Osteocyte (in vitro differentiated cells): ENCODE data around the gene CCL25. TPM values are rescaled to one million over a fixed set of nuclear protein-coding genes. Genes with fewer than 3 reads are reported as not detected.

Experiments used
- DNase-seq: peaks from one replicate; pipeline ENCODE4 v3.0.0; 2021; ENCODE audit warnings: mixed read lengths; ENCODE audit not compliant: unreplicated experiment; ENCODE audit errors: extremely low spot score
- H3K27ac Mint-ChIP-seq: one replicate; pipeline ENCODE4 v1.8.0; 2021; ENCODE audit warnings: mild to moderate bottlenecking, mixed read lengths; ENCODE audit not compliant: unreplicated experiment
- H3K27me3 Mint-ChIP-seq: one replicate; pipeline ENCODE4 v1.8.0; 2021; ENCODE audit warnings: mixed read lengths; ENCODE audit not compliant: unreplicated experiment
- H3K36me3 Mint-ChIP-seq: one replicate; pipeline ENCODE4 v1.8.0; 2021; ENCODE audit warnings: mixed read lengths; ENCODE audit not compliant: unreplicated experiment
- H3K4me1 Mint-ChIP-seq: one replicate; pipeline ENCODE4 v1.8.0; 2021; ENCODE audit warnings: mixed read lengths; ENCODE audit not compliant: unreplicated experiment
- H3K4me3 Mint-ChIP-seq: one replicate; pipeline ENCODE4 v1.8.0; 2021; ENCODE audit warnings: mild to moderate bottlenecking, moderate library complexity, mixed read lengths; ENCODE audit not compliant: unreplicated experiment
- H3K9me3 Mint-ChIP-seq: one replicate; pipeline ENCODE4 v1.8.0; 2021; ENCODE audit warnings: mixed read lengths; ENCODE audit not compliant: unreplicated experiment
- total RNA-seq: library from RNA; stranded (reverse); gene quantifications from 2 replicates; pipeline ENCODE4 v1.2.1, GENCODE V29; 2021
- TF ChIP-seq, protein P1 (sequence below): fragments of 200-600 bp; sonication (generic); IDR thresholded peaks from 2 replicates; pipeline ENCODE4 v1.5.0; 2021; ENCODE audit warnings: antibody characterized with exemption, mild to moderate bottlenecking, moderate library complexity

CCL25 gene
- total RNA-seq, 1 donor from 2014 or later, result not detected

DNA sequence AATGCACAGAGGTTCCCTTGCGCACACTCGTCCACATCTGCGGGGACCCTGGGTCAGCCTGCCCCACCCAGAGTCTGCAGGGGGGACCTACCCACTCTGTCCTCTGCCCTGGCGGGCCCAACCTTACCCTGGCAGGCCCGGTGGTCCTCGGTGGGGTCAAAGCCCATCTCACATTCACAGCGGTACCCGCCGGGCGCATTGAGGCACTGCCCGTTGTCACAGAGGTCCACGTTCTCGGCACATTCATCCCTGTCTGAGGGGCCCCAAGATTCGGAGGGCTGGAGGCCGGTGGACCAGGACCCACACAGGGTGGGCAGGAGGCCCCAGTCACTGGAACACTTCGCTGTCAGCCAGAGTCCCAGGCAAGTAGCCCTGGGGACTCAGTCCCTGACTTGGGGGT lies 58.4 kb downstream of the CCL25 start:
- DNase-seq, result no peak
- Mint-ChIP-seq H3K36me3 (no peaks in the 10 kb centered on the region), H3K4me1 (no peaks in the 10 kb centered on the region), H3K27ac (no peak overlapping the region), H3K9me3 (no peaks in the 10 kb centered on the region), H3K4me3 (no peak overlapping the region), H3K27me3 (peaks cover 7% of the 10 kb centered on the region)
- TF ChIP-seq, protein P1, sequence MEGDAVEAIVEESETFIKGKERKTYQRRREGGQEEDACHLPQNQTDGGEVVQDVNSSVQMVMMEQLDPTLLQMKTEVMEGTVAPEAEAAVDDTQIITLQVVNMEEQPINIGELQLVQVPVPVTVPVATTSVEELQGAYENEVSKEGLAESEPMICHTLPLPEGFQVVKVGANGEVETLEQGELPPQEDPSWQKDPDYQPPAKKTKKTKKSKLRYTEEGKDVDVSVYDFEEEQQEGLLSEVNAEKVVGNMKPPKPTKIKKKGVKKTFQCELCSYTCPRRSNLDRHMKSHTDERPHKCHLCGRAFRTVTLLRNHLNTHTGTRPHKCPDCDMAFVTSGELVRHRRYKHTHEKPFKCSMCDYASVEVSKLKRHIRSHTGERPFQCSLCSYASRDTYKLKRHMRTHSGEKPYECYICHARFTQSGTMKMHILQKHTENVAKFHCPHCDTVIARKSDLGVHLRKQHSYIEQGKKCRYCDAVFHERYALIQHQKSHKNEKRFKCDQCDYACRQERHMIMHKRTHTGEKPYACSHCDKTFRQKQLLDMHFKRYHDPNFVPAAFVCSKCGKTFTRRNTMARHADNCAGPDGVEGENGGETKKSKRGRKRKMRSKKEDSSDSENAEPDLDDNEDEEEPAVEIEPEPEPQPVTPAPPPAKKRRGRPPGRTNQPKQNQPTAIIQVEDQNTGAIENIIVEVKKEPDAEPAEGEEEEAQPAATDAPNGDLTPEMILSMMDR, result no peak

GRCh38 chr19:8111376-8111775 lies 58.8 kb downstream of the CCL25 start:
- no peak for DNase-seq
- Mint-ChIP-seq H3K27me3 (peaks cover 11% of the 10 kb centered on the region), H3K4me1 (no peaks in the 10 kb centered on the region), H3K27ac (no peak overlapping the region), H3K4me3 (no peak overlapping the region), H3K9me3 (no peaks in the 10 kb centered on the region), H3K36me3 (no peaks in the 10 kb centered on the region)
- TF ChIP-seq, protein P1, result no peak

Other genes with a start within 250 kb of the CCL25 start
- gene EVI5L, start 222.5 kb upstream of the CCL25 start, total RNA-seq, result 27.3 and 27.6 TPM in 2 replicates
- gene PRR36, start 178.4 kb upstream of the CCL25 start, total RNA-seq, result 0.24 and 0.51 TPM in 2 replicates
- gene LRRC8E, start 164.2 kb upstream of the CCL25 start, total RNA-seq, result 3.3 and 3.5 TPM in 2 replicates
- 34.4 and 42.1 TPM in 2 replicates for gene MAP2K7, start 148.9 kb upstream of the CCL25 start, total RNA-seq
- gene TGFBR3L, start 137.9 kb upstream of the CCL25 start, total RNA-seq, result 2.3 and 2.6 TPM in 2 replicates
- gene SNAPC2, start 132.4 kb upstream of the CCL25 start, total RNA-seq, result 19.6 and 21.9 TPM in 2 replicates
- 28.7 and 28.8 TPM in 2 replicates for gene CTXN1, start 126.6 kb upstream of the CCL25 start, total RNA-seq
- 69.4 and 73.4 TPM in 2 replicates for gene TIMM44, start 109.1 kb upstream of the CCL25 start, total RNA-seq
- 89.6 and 98.5 TPM in 2 replicates for gene ELAVL1, start 47.1 kb upstream of the CCL25 start, total RNA-seq
- 0.19 and 0.42 TPM in 2 replicates for gene FBN3, start 96.8 kb downstream of the CCL25 start, total RNA-seq
- gene CERS4, start 156.6 kb downstream of the CCL25 start, total RNA-seq, result 16.4 and 16.7 TPM in 2 replicates